Stimulated activated CD4-positive, alpha-beta T cell treated with anti-CD3 and anti-CD28 coated beads, Interleukin-4, amount 100 ng/mL, for 24 hours (primary cell): ENCODE data around the gene RIPOR2.
A peak's percentile ranks its signal among the peaks of the same experiment; 100 is the strongest.
"Not testable (repeated sequence)": the region's sequence is repeated elsewhere in the genome, so short reads cannot be mapped to it uniquely, and the experiment has no call there.

ENCODE experiments used
- DNase-seq: peaks from one replicate; pipeline ENCODE4 v3.0.0-alpha.2; 2020

Gene RIPOR2

DNA sequence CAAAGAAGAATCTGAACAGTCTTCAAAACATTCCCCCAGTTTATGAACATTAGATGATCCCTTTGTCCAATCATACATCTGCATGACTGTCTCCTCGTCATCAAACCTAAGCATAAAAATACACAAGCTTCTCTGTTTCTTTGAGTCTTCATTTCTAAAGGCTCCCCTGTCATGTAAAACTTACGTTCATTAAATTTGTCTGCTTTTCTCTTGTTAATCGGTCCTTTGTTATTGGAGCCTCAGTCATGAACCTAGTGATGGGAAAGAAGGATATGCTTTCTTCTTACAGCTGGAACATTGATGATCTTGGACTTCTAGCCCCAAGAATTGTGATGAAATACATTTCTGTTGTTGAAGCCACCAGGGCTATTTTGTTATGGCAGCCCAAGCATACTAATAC, 18.0 kb upstream of the RIPOR2 start:
- DNase-seq: no peak

DNA sequence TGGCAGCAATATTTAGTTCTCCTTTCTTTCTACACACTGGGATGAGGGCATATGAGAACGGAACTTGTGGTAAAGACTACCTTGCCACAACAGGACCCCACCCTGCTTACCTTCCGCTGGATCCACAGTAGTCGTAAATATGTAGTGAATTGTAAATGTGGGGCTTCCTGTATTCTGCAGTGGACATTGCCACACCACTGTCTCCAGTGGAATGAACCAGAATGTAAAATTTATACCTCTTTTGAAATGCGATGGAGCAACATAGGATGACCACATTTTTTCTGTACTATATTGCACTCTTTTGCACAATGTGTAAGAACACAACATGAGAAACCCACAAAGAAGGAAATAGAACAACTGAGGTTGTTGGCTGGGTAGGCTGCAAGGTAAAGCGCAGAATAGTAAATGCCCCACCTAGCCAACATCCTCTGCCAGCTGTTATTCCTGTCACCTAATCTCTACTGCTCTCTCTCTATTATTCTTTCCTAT, 16.1 kb upstream of the RIPOR2 start:
- DNase-seq: no peak

DNA sequence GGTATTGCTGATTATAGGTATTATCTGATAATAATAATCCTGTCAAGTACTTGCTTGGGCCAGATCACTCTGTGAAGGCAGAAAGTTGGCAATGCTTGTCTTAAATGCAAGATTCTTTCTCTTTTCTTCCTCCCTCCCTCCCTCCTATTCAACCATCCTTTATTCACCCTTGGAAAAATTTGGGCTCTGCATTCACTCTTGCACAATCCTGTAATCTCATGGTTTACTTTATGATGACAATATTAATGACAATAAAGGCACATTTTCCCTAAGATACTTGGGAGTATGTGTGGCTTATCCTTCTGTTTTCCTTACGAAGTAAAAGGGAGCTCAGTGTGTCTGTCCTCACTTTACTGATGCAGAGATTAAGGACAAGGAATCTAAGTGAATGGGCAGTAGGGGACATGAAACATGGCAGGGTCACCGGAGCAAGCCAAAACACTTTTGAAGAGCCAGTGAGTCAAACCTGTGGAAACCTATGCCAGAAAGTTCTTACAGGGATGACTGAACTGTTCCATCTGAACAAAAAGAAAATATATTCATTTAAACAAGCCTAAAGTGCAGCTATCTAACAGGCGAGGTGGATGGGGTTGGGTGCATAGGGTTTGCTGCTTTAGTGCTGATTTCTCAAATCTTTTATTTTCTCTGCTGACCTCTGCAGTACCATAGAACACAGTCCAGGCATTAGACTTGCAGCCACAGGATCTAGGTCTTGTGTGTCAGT, 14.6 kb upstream of the RIPOR2 start:
- DNase-seq: no peak

DNA sequence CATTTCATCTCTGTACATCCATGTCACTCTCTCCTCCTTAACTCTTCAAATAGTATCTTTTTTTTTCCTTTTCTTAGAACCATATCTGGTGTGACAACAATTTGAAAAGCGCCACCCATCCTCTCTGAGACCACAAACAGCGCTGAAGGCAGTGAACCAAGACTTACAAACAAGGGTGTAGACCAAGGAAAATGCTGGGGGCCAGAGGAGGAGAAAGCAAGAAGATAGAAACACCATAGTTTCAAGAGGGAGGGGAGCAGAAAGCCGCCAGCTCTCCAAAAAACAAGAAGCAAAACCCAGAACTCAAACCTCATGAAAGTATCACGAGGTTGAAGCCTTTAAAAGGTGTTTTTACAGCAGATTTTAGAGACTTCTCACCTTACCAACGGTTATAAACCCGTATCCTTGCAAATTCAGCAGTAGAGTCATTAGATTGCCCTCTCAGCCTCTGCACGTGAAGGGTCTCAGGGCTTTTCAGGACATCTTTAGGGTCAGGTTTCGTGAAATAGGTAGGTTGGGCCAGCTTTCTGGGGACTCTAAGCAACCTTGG, 13.3 kb upstream of the RIPOR2 start:
- DNase-seq: no peak

DNA sequence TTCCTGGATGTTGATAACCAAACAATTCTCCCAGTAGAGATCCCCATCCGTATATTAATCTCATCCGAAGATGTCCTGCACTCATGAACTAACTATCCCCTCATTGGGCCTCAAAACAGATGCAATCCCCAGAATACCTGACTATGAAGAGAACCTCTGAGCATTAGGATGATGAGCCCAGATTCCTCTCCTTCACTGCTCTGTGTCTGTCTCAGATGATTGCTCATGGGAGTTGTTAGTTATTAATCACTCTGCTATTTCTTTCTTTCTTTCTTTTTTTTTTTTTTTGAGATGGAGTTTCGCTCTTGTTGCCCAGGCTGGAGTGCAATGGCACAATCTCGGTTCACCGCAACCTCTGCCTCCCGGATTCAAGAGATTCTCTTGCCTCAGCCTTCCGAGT, 12.5 kb upstream of the RIPOR2 start:
- not testable (repeated sequence) for DNase-seq

DNA sequence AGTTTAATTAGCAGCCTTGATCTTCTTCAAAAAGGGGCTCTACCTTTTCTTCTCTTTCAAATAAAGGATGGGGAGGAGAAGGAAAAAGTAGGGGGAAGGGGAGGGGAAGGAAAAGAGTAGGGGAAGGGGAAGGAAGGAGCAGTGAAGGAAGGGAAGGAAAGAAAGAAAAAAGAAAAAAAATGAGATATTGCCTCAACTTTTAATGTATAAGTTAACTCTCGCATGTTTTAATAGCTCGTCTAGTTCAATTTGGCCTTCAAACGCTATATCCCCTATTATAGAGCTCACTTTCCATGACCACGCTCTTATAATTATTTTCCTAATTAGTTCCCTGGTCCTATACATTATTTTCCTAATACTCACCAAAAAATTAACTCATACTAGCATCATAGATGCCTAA, 11.9 kb upstream of the RIPOR2 start:
- DNase-seq: no peak

DNA sequence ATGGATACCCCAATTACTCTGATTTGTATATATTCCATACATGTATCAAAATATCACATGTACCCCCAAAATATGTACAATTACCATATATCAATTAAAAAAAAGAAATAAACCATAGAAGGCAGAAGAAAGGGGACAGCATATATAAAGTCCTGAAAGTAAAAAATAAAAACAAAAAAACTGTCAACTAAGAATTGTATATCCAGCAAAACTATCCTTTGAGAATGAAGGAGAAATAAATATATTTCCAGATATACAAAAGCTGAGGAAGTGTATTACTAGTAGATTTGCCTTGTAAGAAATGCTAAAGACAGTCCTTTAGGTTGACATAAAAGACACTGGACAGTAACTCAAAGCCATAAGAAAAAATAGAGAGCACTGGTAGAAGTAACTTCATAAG, 9.3 kb upstream of the RIPOR2 start:
- no peak for DNase-seq

DNA sequence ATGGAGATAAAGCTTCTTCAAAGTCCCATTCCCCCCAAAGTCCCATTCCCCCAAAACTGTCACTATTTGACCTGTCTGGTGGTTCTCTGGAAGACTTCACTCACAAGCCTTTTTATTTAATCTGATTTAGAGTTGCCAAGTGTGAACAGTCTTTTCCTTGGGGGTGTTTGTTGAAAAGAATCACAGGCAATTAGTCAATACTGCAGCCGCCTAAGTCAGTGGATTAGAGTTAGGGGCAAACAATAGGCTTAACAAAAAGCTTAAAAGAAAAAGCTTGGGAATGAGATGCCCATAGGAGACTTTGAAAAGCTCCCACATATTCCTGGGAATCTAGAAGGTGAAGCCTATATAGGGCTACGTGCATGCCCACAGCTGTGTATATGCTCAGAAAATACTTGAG, 8.0 kb upstream of the RIPOR2 start:
- DNase-seq: no peak

DNA sequence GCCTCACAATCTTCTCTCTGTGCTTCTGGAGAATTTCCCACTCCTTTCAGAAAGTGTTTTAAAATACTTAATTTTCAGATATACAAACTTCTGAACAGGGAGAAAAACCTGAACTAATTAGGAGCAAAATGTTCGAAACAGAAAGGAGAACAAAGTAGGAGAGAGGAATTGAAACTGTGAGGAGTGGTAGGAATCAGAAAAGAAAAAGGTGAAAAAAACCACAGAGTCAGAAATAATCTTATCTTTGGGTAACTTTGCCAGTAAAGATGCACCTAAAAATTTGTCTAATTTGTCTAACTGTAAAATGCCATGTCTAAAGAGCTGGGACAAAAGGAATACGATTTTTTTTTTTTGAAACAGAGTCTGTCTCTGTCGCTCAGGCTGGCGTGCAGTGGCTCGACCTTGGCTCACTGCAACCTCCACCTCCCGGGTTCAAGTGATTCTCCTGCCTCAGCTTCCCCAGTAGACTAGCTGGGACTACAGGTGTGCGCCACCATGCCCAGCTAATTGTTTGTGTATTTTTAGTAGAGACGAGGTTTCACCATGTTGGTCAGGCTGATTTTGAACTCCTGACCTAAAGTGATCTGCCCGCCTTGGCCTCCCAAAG, 4.7 kb upstream of the RIPOR2 start:
- no peak for DNase-seq

DNA sequence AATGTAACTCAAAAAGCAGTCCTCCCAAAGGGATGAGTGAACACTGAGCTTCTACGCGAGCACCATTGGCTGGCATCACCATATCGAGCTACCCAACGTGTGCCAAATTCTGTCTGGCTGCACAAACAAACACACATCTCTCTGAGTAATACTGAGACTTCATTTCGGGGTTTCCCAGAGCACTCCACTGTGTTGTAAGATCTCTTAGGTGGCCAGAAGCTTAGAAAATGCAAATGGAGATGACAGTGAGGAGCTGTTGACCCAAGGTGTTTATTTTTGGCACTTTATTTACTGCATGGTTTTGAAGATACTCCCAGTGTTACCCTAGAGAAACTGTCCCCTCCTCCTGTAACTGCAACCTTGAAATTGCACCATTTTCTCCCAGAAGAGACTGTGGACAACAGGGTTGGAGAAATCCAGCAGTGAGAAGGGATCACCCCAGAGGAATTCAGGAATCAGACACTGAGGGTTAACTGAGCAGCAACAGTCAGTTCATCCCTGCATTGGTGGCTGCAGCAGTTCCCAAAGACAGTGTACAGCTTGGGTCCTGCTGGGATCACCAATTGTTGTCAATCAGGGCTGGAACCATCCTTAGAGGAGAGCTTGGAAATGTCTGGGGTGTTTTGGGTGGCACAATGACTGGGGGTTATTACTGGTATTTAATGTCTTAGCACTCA, 1.0 kb upstream of the RIPOR2 start:
- peak; percentile 65 for DNase-seq

DNA sequence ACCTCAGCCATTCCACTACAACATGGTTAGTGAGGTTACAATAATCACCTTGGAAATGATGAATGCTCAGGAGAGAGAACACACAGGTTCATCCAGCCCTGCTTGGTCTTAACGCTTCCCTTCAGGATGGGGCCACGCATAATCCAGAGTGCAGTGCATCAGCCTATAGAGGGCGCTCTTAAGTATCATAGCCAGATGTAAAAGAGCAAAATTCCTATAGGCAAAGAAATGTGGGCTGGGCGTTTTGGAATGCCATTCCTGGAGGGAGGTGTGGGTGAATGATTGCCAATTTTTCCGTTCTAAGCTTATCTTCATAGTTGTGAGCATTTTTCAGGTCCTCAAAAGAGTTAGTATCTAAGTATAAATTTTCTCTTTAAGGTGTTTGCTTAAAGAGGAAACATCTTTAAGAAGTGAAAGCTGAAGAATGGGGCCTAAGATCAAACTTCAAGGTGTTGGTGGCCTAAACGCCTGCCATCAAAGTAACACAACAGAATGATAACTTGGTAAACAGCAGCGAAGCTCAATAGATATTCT, 1.8 kb downstream of the RIPOR2 start:
- peak; percentile 56 for DNase-seq

DNA sequence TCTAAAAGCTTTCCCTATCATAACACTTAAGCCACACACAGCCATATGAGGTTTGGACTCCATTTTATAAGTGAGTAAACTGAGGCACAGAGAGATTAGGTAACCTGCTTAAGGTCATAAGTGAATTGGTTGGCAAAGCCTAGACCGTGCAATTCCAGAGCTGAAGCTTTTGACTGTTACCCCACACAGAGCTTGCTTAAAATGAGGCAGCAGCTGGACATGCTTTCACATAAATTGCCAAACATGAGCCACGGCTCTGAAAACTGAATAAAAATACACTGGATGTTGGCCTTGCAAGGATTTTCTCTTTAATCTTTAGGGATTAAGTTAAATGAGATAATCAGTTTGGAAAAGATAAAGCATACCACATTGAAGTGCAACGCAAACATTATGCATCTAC, 2.5 kb downstream of the RIPOR2 start:
- DNase-seq: no peak

DNA sequence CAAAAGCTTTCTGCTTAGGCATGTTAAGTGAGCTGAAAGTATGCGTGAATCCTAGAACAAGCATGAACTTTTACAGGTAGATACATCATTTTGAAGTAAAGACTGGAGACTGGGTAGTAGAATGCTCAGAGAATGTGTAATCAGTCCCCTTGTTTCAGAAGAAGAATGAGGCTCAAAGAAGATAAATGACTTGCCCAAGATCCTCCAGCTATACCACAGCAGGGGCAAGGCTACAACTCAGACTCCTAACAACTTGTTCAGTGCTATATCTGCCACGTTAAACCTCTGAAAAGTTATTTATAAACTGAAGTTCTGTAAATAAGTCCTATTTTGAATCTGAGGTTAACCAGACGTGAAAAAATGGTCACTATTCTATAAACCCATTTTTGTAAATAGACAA, 2.9 kb downstream of the RIPOR2 start:
- DNase-seq: no peak

DNA sequence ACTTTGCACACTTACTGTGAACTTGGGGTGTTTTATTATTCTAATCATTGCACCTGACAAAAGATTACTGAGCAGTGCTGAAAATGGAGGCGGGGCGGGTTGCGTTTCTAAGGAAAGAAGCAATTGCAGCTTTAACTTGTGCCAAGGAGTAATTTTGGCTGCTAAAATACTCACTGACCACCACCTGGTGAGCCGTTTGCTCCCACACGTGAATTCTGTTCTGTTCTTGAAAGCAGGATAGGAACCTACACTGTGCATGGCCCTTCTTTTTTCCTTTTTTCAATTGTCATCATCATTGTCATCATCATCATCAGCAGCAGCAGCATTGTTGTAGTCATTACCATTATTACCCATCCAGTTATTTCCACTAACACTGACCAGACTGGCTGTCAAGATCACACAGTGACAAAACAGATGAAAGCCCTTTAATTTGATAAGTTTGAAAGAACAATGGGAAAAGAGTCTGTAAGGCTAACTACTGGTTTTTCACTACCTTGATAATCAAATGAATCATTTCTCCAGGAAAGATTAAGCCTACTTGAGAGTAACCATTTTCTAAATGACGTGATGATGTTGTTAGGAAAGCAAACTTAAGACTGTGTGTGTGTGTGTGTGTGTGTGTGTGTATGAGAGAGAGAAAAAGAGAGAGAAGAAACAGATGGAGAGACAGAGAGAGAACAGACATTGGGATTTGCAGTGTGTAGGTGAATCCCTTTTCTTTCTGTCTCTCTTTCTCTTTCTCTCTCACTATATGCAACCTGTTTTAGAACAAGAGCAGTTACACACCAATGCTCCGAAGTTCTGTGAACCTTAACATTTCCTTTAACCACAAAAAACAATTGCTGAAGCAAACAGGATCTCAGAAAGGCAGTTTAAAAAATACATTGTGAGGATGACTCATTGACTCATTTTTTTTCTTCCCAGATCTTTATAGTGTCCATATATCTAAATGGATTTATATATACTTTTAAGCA, 3.8 kb downstream of the RIPOR2 start:
- DNase-seq: no peak

DNA sequence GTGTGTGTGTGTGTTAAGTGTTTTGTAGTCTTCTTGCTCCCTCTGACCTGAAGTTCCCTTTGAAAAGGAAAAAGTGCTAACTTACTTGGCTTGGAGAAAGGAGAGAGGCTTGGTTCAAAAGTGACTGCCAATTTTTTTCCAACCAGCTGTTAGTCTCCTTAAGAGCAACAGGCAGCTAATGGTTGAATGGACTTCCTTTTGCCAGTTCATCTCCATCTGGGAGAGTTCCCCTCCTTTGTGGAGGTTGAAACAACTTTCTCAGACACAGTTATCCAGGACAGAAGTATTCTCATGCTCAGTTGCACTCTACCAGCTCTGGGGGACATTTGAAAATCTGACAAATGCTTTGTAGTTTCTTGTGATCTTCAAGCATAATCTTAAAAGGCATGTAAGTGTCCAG, 4.5 kb downstream of the RIPOR2 start:
- DNase-seq: no peak

DNA sequence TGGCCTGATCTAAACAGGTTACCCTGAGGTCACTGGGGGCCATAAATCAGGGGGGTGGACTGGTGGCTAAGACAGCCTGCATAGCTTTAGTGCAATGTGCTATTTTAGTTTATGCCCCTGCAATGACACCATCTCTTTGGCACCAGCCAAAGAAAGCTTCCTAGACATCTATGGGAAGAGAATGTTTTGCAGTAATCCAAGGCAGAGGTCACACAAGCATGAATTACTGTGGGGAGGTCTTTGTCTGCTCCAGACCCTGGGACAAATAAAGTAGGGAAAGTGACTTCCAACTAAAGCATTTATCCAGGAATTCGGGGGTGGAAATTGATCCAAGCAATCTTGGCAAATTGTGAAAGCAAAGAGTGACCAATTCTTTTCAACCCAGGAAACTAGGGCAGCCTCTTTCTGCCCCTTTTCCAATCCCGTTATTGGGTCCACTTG, 5.3 kb downstream of the RIPOR2 start:
- no peak for DNase-seq

DNA sequence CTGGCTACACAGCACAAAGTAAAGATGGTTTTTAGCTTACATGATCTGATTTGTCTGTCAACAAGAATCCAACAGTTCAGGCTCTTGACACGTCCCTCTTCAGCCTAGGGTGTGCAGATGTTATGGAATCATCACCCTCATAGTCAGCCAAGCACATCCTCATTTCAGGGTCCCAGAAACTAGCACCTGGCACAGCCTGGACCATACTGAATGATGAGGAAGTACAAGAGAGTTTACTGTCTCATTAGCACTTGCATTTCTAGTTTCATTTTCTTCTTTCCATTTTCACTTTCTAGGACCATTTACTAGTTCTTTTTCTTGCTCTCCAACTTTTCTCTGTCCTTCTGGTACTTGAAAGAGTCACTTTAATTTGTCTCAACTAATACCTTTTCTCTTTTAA, 6.5 kb downstream of the RIPOR2 start:
- DNase-seq: peak; percentile 46

DNA sequence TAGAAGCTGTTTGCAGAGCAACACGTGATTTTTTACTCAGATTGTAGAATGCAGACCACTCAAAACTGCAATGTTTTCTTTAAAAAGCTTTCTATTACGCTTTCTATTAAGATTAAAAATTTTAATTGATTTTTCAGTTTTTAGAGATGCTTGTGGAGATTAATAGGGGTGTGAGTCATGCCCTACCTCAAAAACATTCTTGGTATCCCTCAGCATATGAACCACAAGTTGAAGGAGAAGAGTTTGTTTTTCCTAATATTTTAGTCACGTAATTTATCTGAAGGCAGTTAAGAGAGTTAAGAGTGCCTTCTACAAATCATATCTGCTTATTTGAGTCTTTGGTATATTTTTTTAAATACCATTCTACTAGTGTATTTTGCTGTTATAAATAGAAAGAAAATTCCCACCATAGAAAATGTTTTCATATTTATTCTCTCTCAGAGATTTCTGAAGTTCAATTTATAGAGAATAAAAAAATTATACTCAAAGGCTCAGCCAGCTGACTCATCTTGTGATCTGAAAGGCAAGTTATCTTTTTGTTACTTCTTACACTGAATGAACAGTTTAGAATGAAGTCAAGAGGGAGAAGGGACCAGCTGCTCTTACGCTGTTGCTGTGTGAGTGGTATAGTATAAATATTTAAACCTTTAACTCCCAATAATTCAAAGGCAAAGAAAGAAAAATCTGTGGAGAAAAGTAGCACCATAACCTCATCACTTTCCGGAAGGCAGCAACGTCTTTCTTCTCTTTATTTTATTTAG, 7.6 kb downstream of the RIPOR2 start:
- peak; percentile 34 for DNase-seq

DNA sequence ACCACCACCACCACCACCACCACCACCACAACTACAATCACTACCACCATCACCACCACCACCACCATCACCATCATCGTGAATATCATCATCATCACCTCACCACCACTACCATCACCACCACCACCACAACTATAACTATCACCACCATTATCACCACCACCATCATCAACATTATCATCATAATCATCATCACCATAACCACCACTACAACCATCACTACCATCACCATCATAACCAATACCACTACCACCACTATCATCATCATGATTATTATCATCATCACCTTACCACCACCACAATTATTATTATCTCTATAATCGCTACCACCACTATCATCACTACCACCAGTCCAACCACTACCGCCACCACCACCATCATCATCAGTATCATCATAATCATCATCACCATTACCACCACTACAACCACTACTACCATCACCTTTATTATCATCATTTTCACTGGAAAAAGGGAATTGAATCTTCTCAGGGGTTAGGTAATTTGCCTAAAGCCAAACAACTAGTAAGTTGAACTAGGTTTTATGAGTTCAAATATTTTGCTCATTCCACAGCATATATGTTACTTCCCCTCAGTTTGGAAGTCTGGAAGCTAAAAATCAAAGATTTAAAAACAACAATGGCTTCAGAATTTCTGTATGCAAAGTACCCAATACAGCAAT, 8.3 kb downstream of the RIPOR2 start:
- DNase-seq: peak; percentile 44

DNA sequence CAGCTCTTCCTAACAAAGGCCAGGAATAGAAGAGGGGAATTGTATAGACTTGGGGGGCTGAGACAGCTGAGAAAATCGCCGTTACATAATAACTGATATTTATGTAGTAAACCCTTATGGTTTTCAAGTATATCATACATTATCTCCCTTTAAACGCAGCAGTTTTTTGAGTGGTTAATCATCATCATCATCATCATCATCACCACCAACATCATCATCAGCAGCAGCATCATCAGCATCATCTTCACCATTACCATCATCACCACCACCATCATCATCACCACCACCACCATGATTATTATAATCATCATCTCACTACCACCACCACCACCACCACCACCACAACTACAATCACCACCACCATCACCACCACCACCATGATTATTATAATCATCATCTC, 9.1 kb downstream of the RIPOR2 start:
- peak; percentile 3 for DNase-seq

DNA sequence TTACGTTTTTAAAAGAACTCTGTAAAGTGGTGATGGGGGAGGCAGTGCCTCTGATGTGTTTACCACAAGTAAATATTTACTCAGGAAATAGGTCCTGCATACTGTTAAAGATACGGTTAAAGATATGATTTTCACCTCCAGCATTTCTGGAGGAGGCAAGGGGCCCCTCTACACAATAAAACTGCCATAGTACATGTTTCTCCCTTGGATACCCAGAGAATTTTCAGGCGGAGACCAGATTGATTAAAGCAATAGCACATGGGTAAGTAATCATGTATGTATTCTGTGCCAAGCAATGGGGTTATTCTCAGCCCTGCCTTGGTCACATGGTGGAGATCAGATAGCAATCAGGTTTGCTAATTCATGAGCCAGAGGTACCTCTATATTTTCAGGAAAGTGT, 9.6 kb downstream of the RIPOR2 start:
- DNase-seq: no peak
